Type B pancreatic cell (in vitro differentiated cells): ENCODE measurements around the gene ZPBP. TPM values are rescaled to one million over a fixed set of nuclear protein-coding genes. Genes with fewer than 3 reads are reported as not detected.

Source experiments
- DNase-seq: peaks from one replicate; pipeline ENCODE4 v3.0.0; 2021; ENCODE audit warnings: mixed read lengths; ENCODE audit not compliant: unreplicated experiment; ENCODE audit errors: extremely low spot score
- H3K27ac Mint-ChIP-seq: 2 replicates; pipeline ENCODE4 v1.8.0; 2021; ENCODE audit warnings: mild to moderate bottlenecking, mixed read lengths
- H3K27me3 Mint-ChIP-seq: 2 replicates; pipeline ENCODE4 v1.8.0; 2021; ENCODE audit warnings: mixed read lengths
- H3K36me3 Mint-ChIP-seq: 2 replicates; pipeline ENCODE4 v1.8.0; 2021; ENCODE audit warnings: mixed read lengths
- H3K4me1 Mint-ChIP-seq: one replicate; pipeline ENCODE4 v1.8.0; 2021; ENCODE audit warnings: mixed read lengths; ENCODE audit not compliant: unreplicated experiment
- H3K4me3 Mint-ChIP-seq: 2 replicates; pipeline ENCODE4 v1.8.0; 2021; ENCODE audit warnings: mild to moderate bottlenecking, mixed read lengths
- H3K9me3 Mint-ChIP-seq: 2 replicates; pipeline ENCODE4 v1.8.0; 2021; ENCODE audit warnings: mixed read lengths
- total RNA-seq: library from RNA; stranded (reverse); gene quantifications from 2 replicates; pipeline ENCODE4 v1.2.1, GENCODE V29; 2021; ENCODE audit warnings: low replicate concordance
- TF ChIP-seq, protein P1 (sequence below): fragments of 200-600 bp; sonication (generic); conservative IDR thresholded peaks from 2 replicates; pipeline ENCODE4 v1.5.0; 2021; ENCODE audit warnings: antibody characterized with exemption, mild to moderate bottlenecking

Gene ZPBP
- total RNA-seq, 1 donor from 2014 or later = not detected

DNA sequence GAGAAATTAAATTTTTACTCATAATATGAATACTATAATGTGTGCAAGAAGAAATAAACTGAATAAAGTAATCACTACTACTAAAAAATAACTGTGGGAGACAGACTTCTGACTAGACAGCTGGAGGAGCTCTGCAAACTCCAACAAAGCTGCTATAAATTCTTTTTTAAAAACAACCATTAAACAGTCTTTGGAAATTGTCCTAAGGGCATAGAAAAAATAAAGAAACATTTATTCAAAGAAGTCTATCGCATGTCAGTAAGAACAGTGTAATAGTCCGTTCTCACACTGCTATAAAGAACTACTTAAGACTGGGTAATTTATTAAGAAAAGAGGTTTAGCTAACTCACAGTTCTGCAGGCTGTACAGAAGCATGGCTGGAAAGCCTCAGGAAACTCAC lies 56.0 kb downstream of the ZPBP start:
- H3K27ac Mint-ChIP-seq = no peak overlapping the region
- no peak for DNase-seq
- no peak overlapping the region for H3K4me3 Mint-ChIP-seq
- no peaks in the 10 kb centered on the region for H3K36me3 Mint-ChIP-seq
- H3K4me1 Mint-ChIP-seq = no peaks in the 10 kb centered on the region
- no peaks in the 10 kb centered on the region for H3K9me3 Mint-ChIP-seq
- H3K27me3 Mint-ChIP-seq = no peaks in the 10 kb centered on the region
- TF ChIP-seq, protein P1, sequence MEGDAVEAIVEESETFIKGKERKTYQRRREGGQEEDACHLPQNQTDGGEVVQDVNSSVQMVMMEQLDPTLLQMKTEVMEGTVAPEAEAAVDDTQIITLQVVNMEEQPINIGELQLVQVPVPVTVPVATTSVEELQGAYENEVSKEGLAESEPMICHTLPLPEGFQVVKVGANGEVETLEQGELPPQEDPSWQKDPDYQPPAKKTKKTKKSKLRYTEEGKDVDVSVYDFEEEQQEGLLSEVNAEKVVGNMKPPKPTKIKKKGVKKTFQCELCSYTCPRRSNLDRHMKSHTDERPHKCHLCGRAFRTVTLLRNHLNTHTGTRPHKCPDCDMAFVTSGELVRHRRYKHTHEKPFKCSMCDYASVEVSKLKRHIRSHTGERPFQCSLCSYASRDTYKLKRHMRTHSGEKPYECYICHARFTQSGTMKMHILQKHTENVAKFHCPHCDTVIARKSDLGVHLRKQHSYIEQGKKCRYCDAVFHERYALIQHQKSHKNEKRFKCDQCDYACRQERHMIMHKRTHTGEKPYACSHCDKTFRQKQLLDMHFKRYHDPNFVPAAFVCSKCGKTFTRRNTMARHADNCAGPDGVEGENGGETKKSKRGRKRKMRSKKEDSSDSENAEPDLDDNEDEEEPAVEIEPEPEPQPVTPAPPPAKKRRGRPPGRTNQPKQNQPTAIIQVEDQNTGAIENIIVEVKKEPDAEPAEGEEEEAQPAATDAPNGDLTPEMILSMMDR = no peak

DNA sequence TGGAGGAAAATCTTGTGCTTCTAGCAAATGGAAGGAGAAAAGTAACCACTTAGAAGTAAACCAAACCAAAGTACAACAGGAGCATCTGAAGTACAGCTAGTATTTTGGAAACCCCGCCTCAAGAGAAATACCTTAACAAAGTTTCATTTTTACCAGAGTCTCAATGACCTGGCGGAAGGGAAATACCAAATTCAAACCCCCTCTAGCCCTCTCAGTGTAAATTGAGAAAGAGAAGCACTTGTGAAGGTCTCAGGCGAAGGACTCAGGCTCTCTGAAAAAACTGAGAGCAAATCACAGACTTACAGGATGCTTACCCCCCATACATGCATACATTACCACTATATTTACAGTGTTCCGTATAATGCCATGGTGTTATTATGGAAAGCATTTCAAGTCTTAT lies 70.1 kb downstream of the ZPBP start:
- H3K36me3 Mint-ChIP-seq = no peaks in the 10 kb centered on the region
- no peaks in the 10 kb centered on the region for H3K9me3 Mint-ChIP-seq
- TF ChIP-seq, protein P1 = no peak
- no peak for DNase-seq
- no peak overlapping the region for H3K27ac Mint-ChIP-seq
- H3K4me3 Mint-ChIP-seq = no peak overlapping the region
- H3K27me3 Mint-ChIP-seq = peaks cover 3% of the 10 kb centered on the region
- no peaks in the 10 kb centered on the region for H3K4me1 Mint-ChIP-seq

DNA sequence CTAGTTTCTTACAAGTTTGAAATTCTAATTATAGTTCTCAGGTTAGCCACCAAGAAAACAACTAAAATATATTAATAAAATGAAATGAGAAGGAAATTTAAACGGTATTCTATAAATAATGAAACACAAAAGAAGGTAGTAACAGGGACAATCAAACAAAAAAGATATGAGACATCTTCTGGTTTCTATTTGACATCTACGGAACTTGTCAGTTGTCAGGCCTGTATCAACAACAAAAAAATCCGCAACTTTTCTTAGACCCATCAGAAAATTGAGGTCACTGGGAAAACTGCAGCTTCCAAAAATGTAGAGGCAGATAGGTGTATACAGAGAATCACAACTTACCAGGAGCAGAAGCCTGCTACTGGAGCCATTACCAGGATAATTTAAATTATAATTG lies 70.6 kb downstream of the ZPBP start:
- TF ChIP-seq, protein P1 = no peak
- H3K4me3 Mint-ChIP-seq = no peak overlapping the region

DNA sequence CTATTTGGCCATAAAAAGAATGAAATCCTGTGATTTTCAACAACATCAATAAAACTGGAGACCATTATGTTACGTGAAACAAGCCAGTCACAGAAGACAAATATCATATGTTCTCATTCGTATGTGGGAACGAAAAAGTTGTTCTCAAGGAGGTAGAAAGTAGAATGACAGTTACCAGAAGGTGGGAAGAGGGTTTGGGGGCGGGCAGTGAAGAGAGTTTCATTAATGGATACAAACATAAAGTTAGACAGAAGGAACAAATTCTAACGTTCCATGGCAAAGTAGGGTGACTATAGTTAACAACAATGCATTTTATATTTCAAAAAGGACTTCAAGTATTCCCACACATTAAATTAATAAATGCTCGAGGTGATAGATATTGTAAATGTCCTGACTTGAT lies 97.4 kb downstream of the ZPBP start:
- H3K27ac Mint-ChIP-seq = no peak overlapping the region
- H3K27me3 Mint-ChIP-seq = no peaks in the 10 kb centered on the region
- H3K9me3 Mint-ChIP-seq = peaks cover 4% of the 10 kb centered on the region
- TF ChIP-seq, protein P1 = no peak
- H3K4me1 Mint-ChIP-seq = no peaks in the 10 kb centered on the region
- no peak for DNase-seq
- no peak overlapping the region for H3K4me3 Mint-ChIP-seq
- no peaks in the 10 kb centered on the region for H3K36me3 Mint-ChIP-seq

More for the DNA sequence above, 70.6 kb downstream of the ZPBP start:
- H3K4me1 Mint-ChIP-seq = no peaks in the 10 kb centered on the region
- no peaks in the 10 kb centered on the region for H3K36me3 Mint-ChIP-seq
- no peaks in the 10 kb centered on the region for H3K9me3 Mint-ChIP-seq
- DNase-seq = no peak
- H3K27ac Mint-ChIP-seq = no peak overlapping the region
- H3K27me3 Mint-ChIP-seq = peaks cover 3% of the 10 kb centered on the region

DNA sequence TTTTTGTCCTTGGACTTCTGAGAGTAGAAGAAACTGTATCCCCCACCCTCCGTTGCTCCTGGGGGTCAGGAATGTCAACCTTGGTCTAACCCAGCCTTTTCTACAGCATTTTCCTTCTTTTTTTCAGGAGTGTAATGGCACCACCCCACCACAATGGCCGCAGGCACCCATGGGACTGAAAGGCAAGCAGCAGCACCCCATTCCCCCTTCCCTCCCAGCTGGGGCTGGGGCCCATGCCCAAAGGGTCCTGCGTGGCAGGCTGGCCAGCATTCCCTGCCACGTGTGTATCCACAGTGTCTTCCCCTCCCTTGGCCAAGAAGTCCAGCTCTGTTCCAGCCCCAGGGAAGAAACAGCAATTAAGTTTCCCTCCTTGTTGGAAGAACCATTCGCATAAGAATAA lies 106.9 kb downstream of the ZPBP start:
- DNase-seq = no peak
- no peak overlapping the region for H3K4me3 Mint-ChIP-seq
- no peaks in the 10 kb centered on the region for H3K36me3 Mint-ChIP-seq
- no peak overlapping the region for H3K27ac Mint-ChIP-seq
- H3K9me3 Mint-ChIP-seq = no peaks in the 10 kb centered on the region
- H3K4me1 Mint-ChIP-seq = no peaks in the 10 kb centered on the region
- H3K27me3 Mint-ChIP-seq = no peaks in the 10 kb centered on the region
- TF ChIP-seq, protein P1 = no peak

DNA sequence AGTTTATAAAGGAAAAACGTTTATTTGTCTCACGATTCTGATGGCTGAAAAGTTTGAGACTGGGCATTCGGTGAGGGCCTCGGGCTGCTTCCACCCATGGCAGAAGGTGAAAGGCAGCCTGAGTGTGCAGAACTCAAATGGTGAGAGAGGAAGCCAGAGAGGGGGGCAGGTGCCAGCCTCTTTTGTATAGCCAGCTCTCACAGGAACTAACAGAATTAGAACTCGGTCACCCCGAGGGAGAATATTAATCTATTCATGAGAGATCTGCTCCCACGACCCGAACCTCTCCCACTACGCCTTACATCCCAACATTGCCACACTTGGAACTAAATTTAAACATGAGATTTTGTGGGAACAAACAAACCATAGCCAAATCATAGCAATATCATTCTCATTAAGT lies 112.6 kb downstream of the ZPBP start:
- no peak for DNase-seq
- Mint-ChIP-seq H3K9me3 (no peaks in the 10 kb centered on the region), H3K4me3 (no peak overlapping the region), H3K27me3 (no peaks in the 10 kb centered on the region), H3K36me3 (no peaks in the 10 kb centered on the region), H3K27ac (no peak overlapping the region), H3K4me1 (no peaks in the 10 kb centered on the region)
- TF ChIP-seq, protein P1 = no peak
